SH-SY5Y (cell line): ENCODE results near the gene SCP2.

ENCODE experiments used
- GATA2 ChIP-seq: IDR thresholded peaks from 2 replicates; pipeline ENCODE4 v1.6.1; 2011; ENCODE audit warnings: mild to moderate bottlenecking, low read depth, low read length
- GATA3 ChIP-seq: IDR thresholded peaks from 2 replicates; pipeline ENCODE4 v1.6.1; 2011; ENCODE audit warnings: low read depth, mild to moderate bottlenecking, low read length, moderate library complexity

SCP2 gene

DNA sequence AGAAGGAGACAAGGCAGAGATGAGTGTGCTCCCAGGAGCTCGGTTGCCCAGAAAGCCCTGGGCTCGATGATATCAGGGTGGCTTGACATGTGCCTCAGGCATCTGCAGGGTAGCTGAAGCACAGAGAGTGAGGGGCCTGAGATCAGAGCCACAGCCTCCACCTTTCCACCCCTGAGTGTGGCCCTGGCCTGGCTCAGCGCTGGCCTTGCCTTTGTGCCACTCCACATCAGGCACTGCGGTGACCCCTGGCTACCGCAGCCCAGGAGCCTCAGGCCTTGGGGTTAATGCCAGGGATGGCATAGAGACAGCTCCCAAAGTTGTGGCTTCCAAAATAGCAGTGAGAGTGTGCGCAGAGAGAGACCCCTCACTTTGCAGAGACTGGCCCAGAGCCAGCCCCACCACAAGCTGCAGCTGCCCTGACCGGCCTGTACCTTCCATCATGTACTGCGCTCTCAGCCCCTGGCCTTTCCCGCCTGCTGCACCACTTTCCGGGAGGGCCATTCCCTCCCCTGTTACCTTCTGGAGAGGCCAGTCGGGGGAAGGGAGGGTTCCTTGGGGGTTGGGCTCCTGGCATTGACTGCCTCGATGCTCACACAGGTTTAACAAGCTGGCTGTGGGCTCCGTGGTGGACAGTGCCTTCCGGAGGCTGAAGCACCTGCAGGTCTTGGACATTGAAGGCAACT is 154.4 kb downstream of the SCP2 start:
- TF ChIP-seq GATA3 (no peak), GATA2 (no peak)

DNA sequence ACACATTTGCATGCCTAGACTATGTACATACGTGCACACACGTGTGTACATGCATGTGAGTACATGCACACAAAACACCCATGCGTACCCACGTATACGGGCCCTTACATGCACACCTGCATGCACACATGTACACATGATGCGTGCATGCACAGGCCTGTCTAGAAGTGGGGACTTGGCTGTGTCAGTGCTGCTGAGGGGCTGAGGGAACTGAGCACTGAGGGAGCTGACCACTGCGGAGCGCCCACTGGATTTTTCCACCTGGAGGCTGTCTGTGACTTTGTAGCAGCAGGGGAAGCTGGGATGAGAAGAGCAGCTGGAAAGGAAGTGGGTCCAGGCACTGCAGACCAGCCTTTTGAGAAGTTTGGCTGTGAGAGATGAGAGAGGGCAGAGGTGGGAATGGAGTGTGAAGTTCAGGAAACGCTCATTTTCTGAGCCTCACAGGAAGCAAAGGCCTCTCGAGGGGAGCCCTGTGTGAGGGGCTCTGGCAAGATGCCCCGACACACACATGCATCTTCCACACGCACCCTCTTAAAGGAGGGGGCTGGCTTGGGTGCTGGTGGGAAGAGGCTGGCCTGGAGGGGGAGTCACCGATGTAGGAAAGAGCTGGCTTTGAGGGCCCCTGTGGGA is 155.9 kb downstream of the SCP2 start:
- no peak for TF ChIP-seq GATA3
- no peak for TF ChIP-seq GATA2

DNA sequence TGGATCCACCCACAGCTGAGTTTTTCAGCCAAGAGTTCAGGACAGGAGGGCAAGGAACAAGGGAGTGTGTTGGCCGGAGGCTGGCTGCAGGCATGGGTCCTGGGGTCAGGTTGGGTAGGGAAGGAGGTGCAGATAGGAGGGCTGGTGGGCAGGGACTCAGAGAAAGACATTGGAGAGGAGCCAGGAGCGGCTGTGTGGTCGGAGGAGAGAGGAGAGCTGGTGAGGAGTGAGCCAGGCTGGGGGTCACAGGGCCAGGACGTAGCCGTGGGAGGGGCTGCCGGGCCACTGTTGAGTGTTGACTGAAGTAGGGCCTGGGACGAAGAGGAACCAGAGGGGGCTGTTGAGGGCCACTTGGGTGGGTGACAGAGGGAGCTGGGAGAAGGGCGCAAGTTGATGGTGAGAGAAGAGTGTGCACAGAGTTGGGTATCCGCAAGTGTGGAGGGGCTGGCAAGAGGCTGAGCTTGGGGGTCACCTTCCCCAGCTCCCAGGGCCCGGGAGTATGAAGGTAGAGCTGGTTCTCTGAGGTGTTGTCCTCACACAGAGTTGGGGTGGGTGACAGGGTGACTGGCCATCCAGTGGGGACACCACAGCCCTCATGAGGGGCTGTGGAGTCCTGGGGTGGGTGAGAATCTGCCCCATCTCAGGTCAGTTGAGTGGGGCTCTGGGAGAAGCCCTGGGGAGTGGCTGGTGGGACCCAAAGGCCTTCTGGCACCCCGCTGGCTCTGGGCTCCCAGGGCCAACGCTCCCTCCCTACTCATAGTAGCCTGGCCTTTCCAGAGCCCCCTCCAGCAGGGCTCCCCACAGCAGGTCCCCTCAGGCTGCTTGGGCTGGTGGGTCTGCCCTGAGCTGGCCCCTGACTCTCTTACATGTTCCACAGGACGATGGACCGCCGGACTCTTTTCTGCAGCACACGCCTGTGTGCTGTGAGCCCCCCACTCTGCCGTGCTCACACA is 156.8 kb downstream of the SCP2 start:
- TF ChIP-seq GATA3 (no peak), GATA2 (no peak)

DNA sequence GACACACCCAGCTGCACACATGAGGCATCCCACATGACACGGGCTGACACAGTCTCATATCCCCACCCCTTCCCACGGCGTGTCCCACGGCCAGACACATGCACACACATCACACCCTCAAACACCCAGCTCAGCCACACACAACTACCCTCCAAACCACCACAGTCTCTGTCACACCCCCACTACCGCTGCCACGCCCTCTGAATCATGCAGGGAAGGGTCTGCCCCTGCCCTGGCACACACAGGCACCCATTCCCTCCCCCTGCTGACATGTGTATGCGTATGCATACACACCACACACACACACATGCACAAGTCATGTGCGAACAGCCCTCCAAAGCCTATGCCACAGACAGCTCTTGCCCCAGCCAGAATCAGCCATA is 157.5 kb downstream of the SCP2 start:
- no peak for TF ChIP-seq GATA3
- no peak for TF ChIP-seq GATA2

DNA sequence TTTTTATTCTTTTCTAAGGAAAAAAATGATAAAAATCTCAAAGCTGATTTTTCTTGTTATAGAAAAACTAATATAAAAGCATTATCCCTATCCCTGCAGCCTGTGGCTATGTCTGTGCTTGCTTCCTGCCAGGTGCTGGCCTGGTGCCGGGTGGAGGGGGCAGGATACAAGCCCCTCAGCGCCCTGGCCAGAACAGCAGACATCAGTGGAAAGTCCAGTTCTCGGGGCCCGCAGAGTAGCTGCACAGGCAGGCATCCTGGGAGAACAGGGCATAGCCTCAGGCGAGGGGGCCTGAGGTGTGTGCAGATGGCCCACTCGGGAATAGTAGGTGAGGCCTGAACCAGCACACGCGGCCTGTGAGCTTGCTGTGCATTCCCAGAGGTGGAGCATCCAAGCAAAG is 158.3 kb downstream of the SCP2 start:
- TF ChIP-seq GATA2 (no peak), GATA3 (no peak)

GRCh38 chr1:53086491-53087070 is 159.5 kb downstream of the SCP2 start:
- no peak for TF ChIP-seq GATA3
- no peak for TF ChIP-seq GATA2

- no peak for TF ChIP-seq GATA2
Observed at GRCh38 chr1:53087332-53088285, 160.5 kb downstream of the SCP2 start.

DNA sequence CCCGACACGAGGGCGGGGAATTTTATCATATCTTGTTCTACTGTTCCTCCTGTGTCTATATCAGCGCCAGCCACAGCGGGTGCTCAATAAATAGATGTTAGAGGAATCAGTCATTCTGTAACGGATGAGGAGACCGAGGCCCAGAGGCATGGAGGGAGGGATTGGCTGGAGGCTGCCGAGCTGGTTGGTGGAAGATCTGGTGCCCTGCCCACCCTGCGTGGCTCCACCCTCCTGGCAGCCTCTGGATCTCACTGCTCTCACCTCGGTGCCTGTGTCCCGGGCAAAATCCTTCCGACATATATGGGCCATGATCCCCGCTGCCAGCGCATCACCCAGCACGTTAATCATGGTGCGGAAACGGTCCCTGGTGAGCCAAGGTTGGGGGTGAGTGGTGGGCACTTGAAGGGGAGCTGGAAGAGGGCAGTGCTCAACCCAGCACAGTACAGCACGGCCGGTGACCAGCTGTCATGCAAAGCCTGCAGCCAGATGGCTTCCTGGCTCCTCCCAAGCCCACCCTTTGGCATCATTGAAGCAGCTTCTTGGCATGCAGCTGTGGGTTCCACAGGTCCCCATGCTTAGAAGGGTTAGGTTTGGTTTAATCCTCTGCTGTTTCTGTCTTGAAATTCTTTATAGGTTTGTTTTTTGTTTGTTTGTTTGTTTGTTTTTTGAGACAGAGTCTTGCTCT is 161.7 kb downstream of the SCP2 start:
- TF ChIP-seq GATA3 (no peak), GATA2 (no peak)

DNA sequence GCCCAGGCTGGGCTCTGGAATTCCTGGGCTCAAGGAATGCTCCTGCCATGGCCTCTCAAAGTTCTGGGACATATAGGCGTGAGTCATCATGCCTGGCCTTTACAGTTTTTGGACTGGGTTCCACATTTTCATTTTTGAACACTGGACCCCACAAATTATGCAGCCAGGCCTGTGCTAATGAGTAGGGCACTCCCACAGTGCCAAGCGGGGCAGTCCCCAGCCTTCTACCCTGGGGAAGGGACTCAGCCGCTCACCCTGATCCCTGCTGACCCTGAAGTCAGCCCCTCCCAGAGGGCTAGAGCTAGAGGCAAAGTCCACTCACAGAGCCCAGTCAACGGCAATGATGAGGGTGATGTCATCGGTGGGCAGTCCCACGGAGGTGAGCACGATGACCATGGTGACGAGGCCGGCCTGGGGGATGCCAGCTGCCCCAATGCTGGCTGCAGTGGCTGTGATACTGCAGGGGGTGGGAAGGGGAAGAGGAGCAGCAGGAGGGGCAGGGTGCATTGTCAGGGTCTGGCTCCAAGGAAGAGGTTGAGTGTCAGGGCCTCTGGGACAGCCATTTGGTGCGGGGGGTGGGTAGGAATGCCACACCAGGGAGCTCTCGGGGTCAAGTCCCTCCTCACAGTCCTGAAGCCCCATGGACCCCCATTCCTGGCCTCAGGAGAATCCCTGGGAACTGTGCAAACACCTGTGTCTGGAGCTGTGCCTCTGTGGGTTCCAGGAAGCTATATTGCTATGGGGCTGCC is 162.6 kb downstream of the SCP2 start:
- TF ChIP-seq GATA2, result no peak
- TF ChIP-seq GATA3, result no peak

DNA sequence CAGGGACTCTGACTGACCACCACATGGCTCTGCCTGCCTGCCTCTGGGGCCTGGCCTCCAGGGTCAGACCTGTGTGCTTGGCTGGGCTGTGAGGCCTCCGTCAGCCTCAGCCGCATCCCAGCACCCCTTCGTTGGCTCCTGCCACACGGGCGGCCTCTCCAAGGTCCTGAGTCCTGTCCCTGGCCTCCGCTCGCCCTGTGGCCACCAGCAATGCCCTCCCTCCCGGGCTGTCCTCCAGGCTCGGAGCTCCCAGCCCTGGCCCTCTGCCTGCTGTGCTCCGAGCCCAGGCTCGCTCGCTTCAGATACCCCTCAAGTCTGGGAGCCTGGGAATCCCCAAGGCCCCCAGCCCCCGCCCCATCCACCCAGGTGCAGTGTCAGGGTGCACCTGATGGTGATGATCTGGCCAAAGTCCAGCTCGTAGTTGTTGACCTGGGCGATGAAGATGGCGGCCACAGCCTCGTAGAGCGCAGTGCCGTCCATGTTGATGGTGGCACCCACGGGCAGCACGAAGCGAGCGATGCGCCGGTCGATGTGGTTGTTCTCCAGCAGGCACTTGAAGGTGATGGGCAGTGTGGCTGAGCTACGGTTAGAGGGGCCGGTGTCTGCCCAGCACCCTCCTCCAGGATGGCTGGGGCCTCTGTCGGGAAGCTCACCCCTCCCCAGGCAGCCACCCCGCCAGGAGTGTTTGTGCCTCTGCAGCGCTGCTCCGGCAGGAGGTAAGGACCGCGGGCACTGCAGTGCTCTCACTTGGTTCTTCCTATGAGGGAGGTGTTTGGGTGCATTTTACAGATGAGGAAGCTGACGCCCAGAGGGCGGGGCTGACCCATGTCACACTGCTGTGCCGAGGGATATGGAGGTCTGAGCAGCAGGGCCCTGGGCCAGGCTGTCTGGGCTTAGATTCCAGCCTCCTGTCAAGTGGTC is 163.4 kb downstream of the SCP2 start:
- TF ChIP-seq GATA3 (no peak), GATA2 (no peak)
